Measurements from ENCODE around the gene ANOS1. TPM values are rescaled to one million over a fixed set of nuclear protein-coding genes. Genes with fewer than 3 reads are reported as not detected.
"Not testable (repeated sequence)": the region's sequence is repeated elsewhere in the genome, so short reads cannot be mapped to it uniquely, and the experiment has no call there.

Gene ANOS1
- polyA plus RNA-seq, 1 donor from 2014 or later, result 0.72 TPM

- H3K4me3 ChIP-seq (ENCODE audit: low read length), result no peak overlapping the region
- H3K4me2 ChIP-seq (ENCODE audit: low read length), result no peak overlapping the region
- no peak overlapping the region for H3K9ac ChIP-seq (ENCODE audit: low read length)
- no peak overlapping the region for H3K27ac ChIP-seq (ENCODE audit: low read length)
- no peaks in the 10 kb centered on the region for H3K9me2 ChIP-seq (ENCODE audit: insufficient read depth, low read length)
- TF ChIP-seq REST (IDR thresholded peaks at IDR 0.05; ENCODE audit: borderline replicate concordance) (no peak), TAF1 (IDR thresholded peaks at IDR 0.05; ENCODE audit: low read depth) (no peak), POLR2AphosphoS5 (IDR thresholded peaks at IDR 0.05) (no peak), MXI1 (conservative IDR thresholded peaks at IDR 0.05; ENCODE audit: poor library complexity, severe bottlenecking) (no peak), EZH2 (IDR thresholded peaks at IDR 0.05; ENCODE audit: borderline replicate concordance, insufficient read depth, low read length, poor library complexity, severe bottlenecking) (no peak), SMC3 (conservative IDR thresholded peaks at IDR 0.05; ENCODE audit: poor library complexity) (no peak), RAD21 (conservative IDR thresholded peaks at IDR 0.05) (no peak), EP300 (conservative IDR thresholded peaks at IDR 0.05; ENCODE audit: poor library complexity, severe bottlenecking) (no peak), CTCF (IDR thresholded peaks at IDR 0.05; ENCODE audit: poor library complexity, severe bottlenecking) (no peak)
- H4K20me1 ChIP-seq (ENCODE audit: insufficient read depth), result no peaks in the 10 kb centered on the region
- H3K27me3 ChIP-seq (ENCODE audit: insufficient read depth, low read depth, low read length), result no peaks in the 10 kb centered on the region
- H3K36me3 ChIP-seq (ENCODE audit: insufficient read depth, low read length), result no peaks in the 10 kb centered on the region
- H2AFZ ChIP-seq (ENCODE audit: low read depth, low read length), result no peak overlapping the region
- no peaks in the 10 kb centered on the region for H3K9me3 ChIP-seq (ENCODE audit: low read length)
- H3F3A ChIP-seq (ENCODE audit: insufficient read depth, low read length, poor library complexity, severe bottlenecking), result no peaks in the 10 kb centered on the region
- H3K79me2 ChIP-seq (replicated peaks; ENCODE audit: insufficient read depth, low read length), result no peaks in the 10 kb centered on the region
Measured at GRCh38 chrX:8760021-8760420, 28.1 kb upstream of the ANOS1 start.

GRCh38 chrX:8758706-8759105, 26.8 kb upstream of the ANOS1 start:
- not testable (repeated sequence) for H3K9ac ChIP-seq (ENCODE audit: low read length); H2AFZ ChIP-seq (ENCODE audit: low read depth, low read length); H3K36me3 ChIP-seq (ENCODE audit: insufficient read depth, low read length); H3K27me3 ChIP-seq (ENCODE audit: insufficient read depth, low read depth, low read length); H3K9me3 ChIP-seq (ENCODE audit: low read length); H4K20me1 ChIP-seq (ENCODE audit: insufficient read depth); H3K27ac ChIP-seq (ENCODE audit: low read length); H3K4me2 ChIP-seq (ENCODE audit: low read length); H3F3A ChIP-seq (ENCODE audit: insufficient read depth, low read length, poor library complexity, severe bottlenecking); H3K9me2 ChIP-seq (ENCODE audit: insufficient read depth, low read length); H3K79me2 ChIP-seq (replicated peaks; ENCODE audit: insufficient read depth, low read length); H3K4me3 ChIP-seq (ENCODE audit: low read length)

GRCh38 chrX:8757609-8758389, 25.9 kb upstream of the ANOS1 start:
- H3K27me3 ChIP-seq (ENCODE audit: insufficient read depth, low read depth, low read length); H3F3A ChIP-seq (ENCODE audit: insufficient read depth, low read length, poor library complexity, severe bottlenecking); H3K9ac ChIP-seq (ENCODE audit: low read length); H3K27ac ChIP-seq (ENCODE audit: low read length); H4K20me1 ChIP-seq (ENCODE audit: insufficient read depth); H3K4me3 ChIP-seq (ENCODE audit: low read length); H3K9me2 ChIP-seq (ENCODE audit: insufficient read depth, low read length); H3K79me2 ChIP-seq (replicated peaks; ENCODE audit: insufficient read depth, low read length); H3K4me2 ChIP-seq (ENCODE audit: low read length); H2AFZ ChIP-seq (ENCODE audit: low read depth, low read length); H3K9me3 ChIP-seq (ENCODE audit: low read length); H3K36me3 ChIP-seq (ENCODE audit: insufficient read depth, low read length): not testable (repeated sequence)
